Mesenchymal stem cell (in vitro differentiated cells and primary cell): ENCODE data around the gene ING2.

ENCODE experiments used
- DNase-seq: peaks from one replicate; pipeline ENCODE4 v3.0.0-alpha.2; 2013
- H2AFZ ChIP-seq: one replicate; pipeline ENCODE4 v1.6.1; 2013; ENCODE audit warnings: low read depth, mild to moderate bottlenecking, control low read depth, inconsistent platforms, low read length, moderate library complexity
- H2AK5ac ChIP-seq: 2 replicates; pipeline ENCODE4 v1.6.1; 2013; ENCODE audit warnings: low read length, moderate library complexity, mild to moderate bottlenecking, inconsistent platforms; ENCODE audit not compliant: severe bottlenecking
- H2BK120ac ChIP-seq: one replicate; pipeline ENCODE4 v1.6.1; 2013; ENCODE audit warnings: low read depth, mild to moderate bottlenecking, inconsistent platforms, low read length, moderate library complexity
- H2BK12ac ChIP-seq, 2 experiments: one replicate each; pipeline ENCODE4 v1.6.1; 2013; ENCODE audit warnings: inconsistent platforms in 2 of 2, low read length in 2 of 2, mild to moderate bottlenecking in 2 of 2, moderate library complexity in 2 of 2, control low read depth in 1 of 2
- H2BK15ac ChIP-seq: one replicate; pipeline ENCODE4 v1.6.1; 2013; ENCODE audit warnings: mild to moderate bottlenecking, low read depth, inconsistent platforms; ENCODE audit not compliant: poor library complexity, severe bottlenecking
- H2BK5ac ChIP-seq: 2 replicates; pipeline ENCODE4 v1.6.1; 2013; ENCODE audit warnings: low read depth, mild to moderate bottlenecking, low read length, control low read depth, inconsistent platforms; ENCODE audit not compliant: poor library complexity, severe bottlenecking
- H3K14ac ChIP-seq, 2 experiments: one replicate each; pipeline ENCODE4 v1.6.1; 2013; ENCODE audit warnings: inconsistent platforms in 2 of 2, low read length in 2 of 2, control low read depth in 1 of 2, mild to moderate bottlenecking in 1 of 2, moderate library complexity in 1 of 2
- H3K18ac ChIP-seq, 2 experiments: one replicate each; pipeline ENCODE4 v1.6.1; 2013; ENCODE audit warnings: inconsistent platforms in 2 of 2, low read length in 2 of 2, control low read depth in 1 of 2, low read depth in 1 of 2, mild to moderate bottlenecking in 1 of 2
- H3K23ac ChIP-seq, 2 experiments: one replicate each; pipeline ENCODE4 v1.6.1; 2013; ENCODE audit warnings: inconsistent platforms in 2 of 2, low read length in 2 of 2, mild to moderate bottlenecking in 2 of 2, moderate library complexity in 2 of 2, control low read depth in 1 of 2
- H3K27ac ChIP-seq: 2 replicates; pipeline ENCODE4 v1.5.1; 2013; ENCODE audit warnings: mild to moderate bottlenecking, moderate library complexity, low read length, control low read depth, inconsistent platforms; ENCODE audit not compliant: poor library complexity, severe bottlenecking
- H3K27me3 ChIP-seq, 2 experiments: 2 replicates each; pipeline versions ENCODE4 v1.6.1 to v1.7.0; 2013; ENCODE audit warnings: low read length in 2 of 2, mild to moderate bottlenecking in 2 of 2, moderate library complexity in 2 of 2, control low read depth in 1 of 2, inconsistent platforms in 1 of 2; ENCODE audit not compliant: control insufficient read depth in 1 of 2, insufficient read depth in 1 of 2
- H3K36me3 ChIP-seq, 2 experiments: 2 replicates each; pipeline versions ENCODE4 v1.6.1 to v1.7.0; 2013; ENCODE audit warnings: low read length in 2 of 2, control low read depth in 1 of 2, inconsistent platforms in 1 of 2, low read depth in 1 of 2, mild to moderate bottlenecking in 1 of 2; ENCODE audit not compliant: insufficient read depth in 2 of 2, control insufficient read depth in 1 of 2
- H3K4ac ChIP-seq, 2 experiments: one replicate each; pipeline ENCODE4 v1.6.1; 2013; ENCODE audit warnings: inconsistent platforms in 2 of 2, low read length in 2 of 2, mild to moderate bottlenecking in 2 of 2, moderate library complexity in 2 of 2, control low read depth in 1 of 2, low read depth in 1 of 2
- H3K4me1 ChIP-seq: 2 replicates; pipeline ENCODE4 v1.6.1; 2013; ENCODE audit warnings: low read depth, low read length, control low read depth; ENCODE audit not compliant: control insufficient read depth, insufficient read depth
- H3K4me2 ChIP-seq: 2 replicates; pipeline ENCODE4 v1.6.1; 2013; ENCODE audit warnings: low read length, mild to moderate bottlenecking, inconsistent platforms; ENCODE audit not compliant: poor library complexity, severe bottlenecking
- H3K4me3 ChIP-seq, 2 experiments: 2 replicates each; pipeline versions ENCODE4 v1.5.1 to v1.7.0; 2013; ENCODE audit warnings: low read length in 2 of 2, mild to moderate bottlenecking in 2 of 2, control low read depth in 1 of 2, low read depth in 1 of 2; ENCODE audit not compliant: insufficient read depth in 1 of 2
- H3K79me1 ChIP-seq: replicated peaks from 2 replicates; pipeline ENCODE4 v1.6.1; 2013; ENCODE audit warnings: mild to moderate bottlenecking, control low read depth, low read length, inconsistent platforms; ENCODE audit not compliant: poor library complexity, severe bottlenecking
- H3K9ac ChIP-seq: 2 replicates; pipeline ENCODE4 v1.7.0; 2013; ENCODE audit warnings: mild to moderate bottlenecking, low read length, moderate library complexity
- H3K9me3 ChIP-seq: 2 replicates; pipeline ENCODE4 v1.7.0; 2013; ENCODE audit warnings: mild to moderate bottlenecking, low read length; ENCODE audit not compliant: control insufficient read depth
- H4K8ac ChIP-seq: one replicate; pipeline ENCODE4 v1.6.1; 2013; ENCODE audit warnings: inconsistent platforms, mild to moderate bottlenecking, low read length, moderate library complexity
- H4K91ac ChIP-seq: one replicate; pipeline ENCODE4 v1.6.1; 2013; ENCODE audit warnings: mild to moderate bottlenecking, low read length, inconsistent platforms
- WGBS: methylation state at CpG from one replicate; pipeline ENCODE4 v1.1.7; 2013; ENCODE audit warnings: mixed read lengths; 5-methylcytosine and 5-hydroxymethylcytosine counted together

Gene ING2

GRCh38 chr4:183505611-183506388 is 942 bp downstream of the ING2 start:
- H3K9me3 ChIP-seq: no peaks in the 10 kb centered on the region
- no peaks in the 10 kb centered on the region for H3K27me3 ChIP-seq
- no peak overlapping the region for H2AK5ac ChIP-seq
- H3K27ac ChIP-seq: peak overlapping the region; percentile 94
- WGBS: under 1% methylated on average over 42 of the region's 80 CpGs
- H3K18ac ChIP-seq: peak overlapping the region; percentile 88 to 97
- DNase-seq: peak; percentile 95
- H3K9ac ChIP-seq: peak overlapping the region; percentile 94
- H4K91ac ChIP-seq: peak overlapping the region; percentile 95
- H3K4me1 ChIP-seq: peaks cover 3% of the 10 kb centered on the region
- peaks cover 6% of the 10 kb centered on the region for H3K79me1 ChIP-seq
- H2BK120ac ChIP-seq: peak overlapping the region; percentile 85
- peak overlapping the region; percentile 75 to 94 for H3K4ac ChIP-seq
- H3K23ac ChIP-seq: peak overlapping the region in 1 of 2 experiments; percentile 35
- H2AFZ ChIP-seq: peak overlapping the region; percentile 71
- peaks cover 5 to 6% of the 10 kb centered on the region in 2 experiments for H3K36me3 ChIP-seq
- peak overlapping the region; percentile 98 to 99 for H3K4me3 ChIP-seq
- peak overlapping the region; percentile 84 for H3K4me2 ChIP-seq
- peak overlapping the region; percentile 88 for H2BK5ac ChIP-seq
- H2BK12ac ChIP-seq: peak overlapping the region in 1 of 2 experiments; percentile 93
- H4K8ac ChIP-seq: peak overlapping the region; percentile 97
- peak overlapping the region; percentile 82 to 86 for H3K14ac ChIP-seq
- H2BK15ac ChIP-seq: peak overlapping the region; percentile 80

- DNase-seq: no peak
- peaks cover 5 to 11% of the 10 kb centered on the region in 2 experiments for H3K36me3 ChIP-seq
- no peak overlapping the region for H2AK5ac ChIP-seq
- 10% methylated on average over 4 of the region's 14 CpGs for WGBS
- H3K23ac ChIP-seq: no peak overlapping the region
- H3K4ac ChIP-seq: no peak overlapping the region
- H3K79me1 ChIP-seq: peaks cover 8% of the 10 kb centered on the region
- no peak overlapping the region for H2BK12ac ChIP-seq
- H3K4me2 ChIP-seq: peak overlapping the region; percentile 70
- H3K27ac ChIP-seq: no peak overlapping the region
- no peak overlapping the region for H4K91ac ChIP-seq
- H2BK120ac ChIP-seq: no peak overlapping the region
- H3K18ac ChIP-seq: no peak overlapping the region
- H3K14ac ChIP-seq: no peak overlapping the region
- H3K4me3 ChIP-seq: peak overlapping the region; percentile 98 to 99
- H4K8ac ChIP-seq: no peak overlapping the region
- H3K9me3 ChIP-seq: no peaks in the 10 kb centered on the region
- peak overlapping the region; percentile 94 for H3K9ac ChIP-seq
- H2AFZ ChIP-seq: no peak overlapping the region
- no peak overlapping the region for H2BK5ac ChIP-seq
- H3K27me3 ChIP-seq: no peaks in the 10 kb centered on the region
- no peak overlapping the region for H2BK15ac ChIP-seq
- H3K4me1 ChIP-seq: peaks cover 3% of the 10 kb centered on the region
These were observed 1.5 kb downstream of the ING2 start for GRCh38 chr4:183506389-183506735.

- no peak overlapping the region for H2BK120ac ChIP-seq
- H4K91ac ChIP-seq: no peak overlapping the region
- H3K4me1 ChIP-seq: peaks cover 3% of the 10 kb centered on the region
- H3K9me3 ChIP-seq: no peaks in the 10 kb centered on the region
- H3K9ac ChIP-seq: peak overlapping the region; percentile 94
- H3K4me3 ChIP-seq: no peak overlapping the region
- H3K18ac ChIP-seq: no peak overlapping the region
- no peak overlapping the region for H2BK15ac ChIP-seq
- no peak overlapping the region for H3K27ac ChIP-seq
- no peak overlapping the region for H3K14ac ChIP-seq
- H2BK12ac ChIP-seq: no peak overlapping the region
- H4K8ac ChIP-seq: no peak overlapping the region
- DNase-seq: peak; percentile 18
- no peak overlapping the region for H3K4ac ChIP-seq
- no peak overlapping the region for H2BK5ac ChIP-seq
- H3K79me1 ChIP-seq: peaks cover 5% of the 10 kb centered on the region
- H3K23ac ChIP-seq: no peak overlapping the region
- H3K4me2 ChIP-seq: no peak overlapping the region
- no peak overlapping the region for H2AFZ ChIP-seq
- H2AK5ac ChIP-seq: no peak overlapping the region
- WGBS: 72% methylated on average over 4 of the region's 6 CpGs
- H3K36me3 ChIP-seq: peaks cover 5 to 29% of the 10 kb centered on the region in 2 experiments
- H3K27me3 ChIP-seq: no peaks in the 10 kb centered on the region
These were observed 3.3 kb downstream of the ING2 start for GRCh38 chr4:183507925-183508696.

- Histone ChIP-seq H4K91ac (no peak overlapping the region), H3K79me1 (peaks cover 6% of the 10 kb centered on the region), H3K14ac (no peak overlapping the region), H3K9ac (peak overlapping the region; percentile 53), H2BK15ac (no peak overlapping the region), H3K9me3 (no peaks in the 10 kb centered on the region), H3K23ac (no peak overlapping the region), H3K4me1 (peaks cover 3% of the 10 kb centered on the region), H2BK12ac (no peak overlapping the region), H4K8ac (no peak overlapping the region), H2BK120ac (no peak overlapping the region), H3K4me2 (no peak overlapping the region), H2AK5ac (no peak overlapping the region), H3K4me3 (peak overlapping the region in 1 of 2 experiments; percentile 32), H3K4ac (peak overlapping the region in 1 of 2 experiments; percentile 51), H3K27ac (no peak overlapping the region), H3K27me3 (no peaks in the 10 kb centered on the region), H2BK5ac (no peak overlapping the region), H3K36me3 (peaks cover 5 to 30% of the 10 kb centered on the region in 2 experiments), H2AFZ (no peak overlapping the region), H3K18ac (no peak overlapping the region)
- WGBS: 98% methylated on average over 5 of the region's 6 CpGs
- no peak for DNase-seq
These were observed 4.0 kb downstream of the ING2 start for GRCh38 chr4:183508697-183509335.
